ENCODE results near the gene ZFYVE1. TPM values are rescaled to one million over a fixed set of nuclear protein-coding genes. Genes with fewer than 3 reads are reported as not detected.

Gene ZFYVE1
- total and polyA plus RNA-seq, 2 of the 13 experiments (the other 11 are each of a cell fraction or from before 2014, with no cell fraction given): 2.6 to 5.3 TPM

DNA sequence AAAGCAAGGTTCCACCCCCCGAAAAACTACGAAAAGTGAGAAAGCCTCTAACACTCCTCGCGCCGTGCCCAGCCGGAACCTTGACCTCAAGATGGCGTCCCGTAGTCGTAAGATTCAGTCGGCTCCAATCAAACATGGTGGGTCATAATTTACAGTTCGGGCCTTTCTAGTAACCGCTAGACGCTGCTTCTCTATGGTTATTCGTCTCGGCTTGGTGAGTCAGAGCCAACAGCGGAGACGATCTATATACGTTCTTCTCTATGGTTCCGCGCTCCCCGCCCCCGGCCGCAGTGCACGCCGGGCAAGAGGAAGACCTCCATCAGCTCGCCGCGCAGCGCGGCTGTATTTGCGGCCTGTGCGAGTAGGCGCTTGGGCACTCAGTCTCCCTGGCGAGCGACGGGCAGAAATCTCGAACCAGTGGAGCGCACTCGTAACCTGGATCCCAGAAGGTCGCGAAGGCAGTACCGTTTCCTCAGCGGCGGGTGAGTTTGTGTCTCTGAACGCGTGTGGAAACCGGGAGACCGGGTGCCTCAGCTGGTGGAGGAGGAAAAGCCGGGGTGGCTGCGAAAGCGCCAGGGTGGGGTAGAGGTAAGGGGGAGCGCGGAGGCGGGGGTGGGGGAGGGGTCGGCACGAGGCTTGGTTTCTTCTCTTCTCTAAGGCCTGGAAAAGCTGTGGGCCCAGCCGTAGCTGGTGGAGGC lies 31.5 kb upstream of the ZFYVE1 start, which contains the start of gene RBM25 (continued):
- TF ChIP-seq XBP1 (CRISPR knock-in tag; IDR thresholded peaks at IDR 0.05) (no peak; the same call in 1 of the 2 replicates), SP4 (CRISPR knock-in tag; IDR thresholded peaks at IDR 0.05) (peak; percentile 66; the same call in 1 of the 2 replicates), BORCS8-MEF2B (CRISPR knock-in tag; IDR thresholded peaks at IDR 0.05) (peak; percentile 78), CHCHD3 (CRISPR knock-in tag; IDR thresholded peaks at IDR 0.05) (no peak), ZFYVE20 (CRISPR knock-in tag; IDR thresholded peaks at IDR 0.05; ENCODE audit: borderline replicate concordance, low read depth) (no peak), PHF20 (CRISPR knock-in tag; IDR thresholded peaks at IDR 0.05) (peak; percentile 93), ZFP36 (IDR thresholded peaks at IDR 0.05; ENCODE audit: borderline replicate concordance, low read depth, low read length, partially characterized antibody) (no peak), ZNF552 (CRISPR knock-in tag; IDR thresholded peaks at IDR 0.05; ENCODE audit: borderline replicate concordance) (no peak), ZNF225 (CRISPR knock-in tag; IDR thresholded peaks at IDR 0.05) (peak; percentile 76; the same call in 1 of the 2 replicates), YEATS4 (CRISPR knock-in tag; IDR thresholded peaks at IDR 0.05; ENCODE audit: borderline replicate concordance) (peak; percentile 83), ZNF766 (CRISPR knock-in tag; IDR thresholded peaks at IDR 0.05; ENCODE audit: borderline replicate concordance) (no peak; the same call in 1 of the 2 replicates), KDM1A (CRISPR knock-in tag; IDR thresholded peaks at IDR 0.05) (0 out of 2 replicates have a peak, but pooled peaks have one; percentile 12), U2AF1 (optimal IDR thresholded peaks at IDR 0.05; ENCODE audit: low read depth, low read length) (peak; percentile 93), MAFF (IDR thresholded peaks at IDR 0.05; ENCODE audit: low read depth, low read length) (no peak), PLRG1 (conservative IDR thresholded peaks at IDR 0.05) (no peak), ZNF383 (CRISPR knock-in tag; IDR thresholded peaks at IDR 0.05; ENCODE audit: borderline replicate concordance) (no peak), MED13 (CRISPR knock-in tag; IDR thresholded peaks at IDR 0.05) (peak; percentile 67; the same call in 1 of the 2 replicates), PTBP1 (IDR thresholded peaks at IDR 0.05; ENCODE audit: low read depth, low read length, poor library complexity, severe bottlenecking) (no peak), ZNF747 (CRISPR knock-in tag; IDR thresholded peaks at IDR 0.05; ENCODE audit: borderline replicate concordance) (peak; percentile 84; the same call in 1 of the 2 replicates), FOSL2 (CRISPR knock-in tag; IDR thresholded peaks at IDR 0.05) (peak; percentile 97)
- TF ChIP-seq, protein P1, sequence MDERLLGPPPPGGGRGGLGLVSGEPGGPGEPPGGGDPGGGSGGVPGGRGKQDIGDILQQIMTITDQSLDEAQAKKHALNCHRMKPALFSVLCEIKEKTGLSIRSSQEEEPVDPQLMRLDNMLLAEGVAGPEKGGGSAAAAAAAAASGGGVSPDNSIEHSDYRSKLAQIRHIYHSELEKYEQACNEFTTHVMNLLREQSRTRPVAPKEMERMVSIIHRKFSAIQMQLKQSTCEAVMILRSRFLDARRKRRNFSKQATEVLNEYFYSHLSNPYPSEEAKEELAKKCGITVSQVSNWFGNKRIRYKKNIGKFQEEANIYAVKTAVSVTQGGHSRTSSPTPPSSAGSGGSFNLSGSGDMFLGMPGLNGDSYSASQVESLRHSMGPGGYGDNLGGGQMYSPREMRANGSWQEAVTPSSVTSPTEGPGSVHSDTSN (CRISPR knock-in tag; IDR thresholded peaks at IDR 0.05): no peak
- TF ChIP-seq, protein P2, sequence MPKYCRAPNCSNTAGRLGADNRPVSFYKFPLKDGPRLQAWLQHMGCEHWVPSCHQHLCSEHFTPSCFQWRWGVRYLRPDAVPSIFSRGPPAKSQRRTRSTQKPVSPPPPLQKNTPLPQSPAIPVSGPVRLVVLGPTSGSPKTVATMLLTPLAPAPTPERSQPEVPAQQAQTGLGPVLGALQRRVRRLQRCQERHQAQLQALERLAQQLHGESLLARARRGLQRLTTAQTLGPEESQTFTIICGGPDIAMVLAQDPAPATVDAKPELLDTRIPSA (CRISPR knock-in tag; IDR thresholded peaks at IDR 0.05; ENCODE audit: borderline replicate concordance): no peak
- TF ChIP-seq, protein P3, sequence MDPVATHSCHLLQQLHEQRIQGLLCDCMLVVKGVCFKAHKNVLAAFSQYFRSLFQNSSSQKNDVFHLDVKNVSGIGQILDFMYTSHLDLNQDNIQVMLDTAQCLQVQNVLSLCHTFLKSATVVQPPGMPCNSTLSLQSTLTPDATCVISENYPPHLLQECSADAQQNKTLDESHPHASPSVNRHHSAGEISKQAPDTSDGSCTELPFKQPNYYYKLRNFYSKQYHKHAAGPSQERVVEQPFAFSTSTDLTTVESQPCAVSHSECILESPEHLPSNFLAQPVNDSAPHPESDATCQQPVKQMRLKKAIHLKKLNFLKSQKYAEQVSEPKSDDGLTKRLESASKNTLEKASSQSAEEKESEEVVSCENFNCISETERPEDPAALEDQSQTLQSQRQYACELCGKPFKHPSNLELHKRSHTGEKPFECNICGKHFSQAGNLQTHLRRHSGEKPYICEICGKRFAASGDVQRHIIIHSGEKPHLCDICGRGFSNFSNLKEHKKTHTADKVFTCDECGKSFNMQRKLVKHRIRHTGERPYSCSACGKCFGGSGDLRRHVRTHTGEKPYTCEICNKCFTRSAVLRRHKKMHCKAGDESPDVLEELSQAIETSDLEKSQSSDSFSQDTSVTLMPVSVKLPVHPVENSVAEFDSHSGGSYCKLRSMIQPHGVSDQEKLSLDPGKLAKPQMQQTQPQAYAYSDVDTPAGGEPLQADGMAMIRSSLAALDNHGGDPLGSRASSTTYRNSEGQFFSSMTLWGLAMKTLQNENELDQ (CRISPR knock-in tag; IDR thresholded peaks at IDR 0.05; ENCODE audit: borderline replicate concordance): no peak
- TF ChIP-seq, protein P4, sequence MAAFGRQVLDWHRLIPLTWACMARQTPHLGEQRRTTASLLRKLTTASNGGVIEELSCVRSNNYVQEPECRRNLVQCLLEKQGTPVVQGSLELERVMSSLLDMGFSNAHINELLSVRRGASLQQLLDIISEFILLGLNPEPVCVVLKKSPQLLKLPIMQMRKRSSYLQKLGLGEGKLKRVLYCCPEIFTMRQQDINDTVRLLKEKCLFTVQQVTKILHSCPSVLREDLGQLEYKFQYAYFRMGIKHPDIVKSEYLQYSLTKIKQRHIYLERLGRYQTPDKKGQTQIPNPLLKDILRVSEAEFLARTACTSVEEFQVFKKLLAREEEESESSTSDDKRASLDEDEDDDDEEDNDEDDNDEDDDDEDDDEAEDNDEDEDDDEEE (CRISPR knock-in tag; IDR thresholded peaks at IDR 0.05): no peak; the same call in 1 of the 2 replicates
- TF ChIP-seq, protein P5, sequence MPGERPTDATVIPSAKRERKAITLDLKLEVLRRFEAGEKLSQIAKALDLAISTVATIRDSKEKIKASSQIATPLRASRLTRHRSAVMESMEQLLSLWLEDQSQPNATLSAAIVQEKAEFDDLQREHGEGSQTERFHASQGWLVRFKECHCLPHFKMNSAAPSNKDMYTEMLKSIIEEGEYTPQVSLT (CRISPR knock-in tag; IDR thresholded peaks at IDR 0.05; ENCODE audit: borderline replicate concordance, low read depth): no peak

Data from HepG2 (cell line).